ENCODE measurements around the gene PRSS8. TPM values are rescaled to one million over a fixed set of nuclear protein-coding genes. Genes with fewer than 3 reads are reported as not detected.

PRSS8 gene
- total RNA-seq, 1 donor from 2014 or later = 103 TPM

DNA sequence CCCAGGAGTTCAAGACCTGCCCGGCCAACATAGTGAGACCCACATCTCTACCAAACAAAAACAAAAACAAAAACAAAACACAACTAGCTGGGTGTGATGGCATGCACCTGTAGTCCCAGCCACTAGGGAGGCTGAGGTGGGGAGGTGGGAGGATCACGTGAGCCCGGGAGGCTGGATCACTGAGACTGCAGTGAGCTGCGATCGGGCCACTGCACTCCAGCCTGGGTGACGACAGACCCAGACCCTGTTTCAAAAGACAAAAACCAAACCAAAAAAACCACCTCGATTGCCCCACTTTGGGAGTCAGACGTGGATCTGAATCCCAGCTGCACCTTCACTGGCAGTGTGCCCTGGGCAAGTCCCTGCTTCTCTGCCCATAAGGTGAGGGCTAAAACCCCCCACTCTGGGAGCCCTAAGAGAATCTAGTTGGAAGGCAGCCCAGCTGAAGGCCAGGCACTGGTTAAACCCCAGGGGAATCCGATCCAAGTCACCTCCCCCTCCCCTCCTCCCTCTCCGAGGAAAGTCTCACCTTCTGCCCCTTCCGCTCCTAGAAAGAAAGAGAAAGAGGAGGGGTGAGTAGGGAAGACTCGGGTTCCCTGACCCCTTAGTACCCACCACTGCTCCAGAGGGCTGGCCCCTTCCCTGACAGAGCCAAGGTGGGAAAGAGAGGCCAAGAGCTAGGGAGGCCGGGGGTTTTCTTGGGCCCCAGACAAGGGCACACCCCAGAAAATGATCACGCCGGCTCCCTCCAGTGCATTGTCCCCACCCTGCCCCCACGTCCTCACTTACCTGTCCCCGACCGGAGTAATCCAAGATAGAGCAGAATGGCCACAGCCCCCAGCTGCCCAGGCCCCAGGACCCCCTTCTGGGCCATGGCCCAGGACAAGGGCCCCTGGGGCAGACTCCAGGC lies 647 bp downstream of the PRSS8 start:
- intact Hi-C loops (cut with DNase I) = no loop called here
- Histone ChIP-seq H3K4me1 (peaks cover 25% of the 10 kb centered on the region), H3K36me3 (peaks cover 13% of the 10 kb centered on the region), H3K27me3 (no peaks in the 10 kb centered on the region), H3K4me3 (peak overlapping the region; percentile 58), H3K9me3 (no peaks in the 10 kb centered on the region), H3K27ac (peak overlapping the region; percentile 81)
- TF ChIP-seq, protein P1, sequence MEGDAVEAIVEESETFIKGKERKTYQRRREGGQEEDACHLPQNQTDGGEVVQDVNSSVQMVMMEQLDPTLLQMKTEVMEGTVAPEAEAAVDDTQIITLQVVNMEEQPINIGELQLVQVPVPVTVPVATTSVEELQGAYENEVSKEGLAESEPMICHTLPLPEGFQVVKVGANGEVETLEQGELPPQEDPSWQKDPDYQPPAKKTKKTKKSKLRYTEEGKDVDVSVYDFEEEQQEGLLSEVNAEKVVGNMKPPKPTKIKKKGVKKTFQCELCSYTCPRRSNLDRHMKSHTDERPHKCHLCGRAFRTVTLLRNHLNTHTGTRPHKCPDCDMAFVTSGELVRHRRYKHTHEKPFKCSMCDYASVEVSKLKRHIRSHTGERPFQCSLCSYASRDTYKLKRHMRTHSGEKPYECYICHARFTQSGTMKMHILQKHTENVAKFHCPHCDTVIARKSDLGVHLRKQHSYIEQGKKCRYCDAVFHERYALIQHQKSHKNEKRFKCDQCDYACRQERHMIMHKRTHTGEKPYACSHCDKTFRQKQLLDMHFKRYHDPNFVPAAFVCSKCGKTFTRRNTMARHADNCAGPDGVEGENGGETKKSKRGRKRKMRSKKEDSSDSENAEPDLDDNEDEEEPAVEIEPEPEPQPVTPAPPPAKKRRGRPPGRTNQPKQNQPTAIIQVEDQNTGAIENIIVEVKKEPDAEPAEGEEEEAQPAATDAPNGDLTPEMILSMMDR (IDR thresholded peaks at IDR 0.05) = no peak
- DNase-seq = peak; percentile 88
- peak; percentile 37 for ATAC-seq

DNA sequence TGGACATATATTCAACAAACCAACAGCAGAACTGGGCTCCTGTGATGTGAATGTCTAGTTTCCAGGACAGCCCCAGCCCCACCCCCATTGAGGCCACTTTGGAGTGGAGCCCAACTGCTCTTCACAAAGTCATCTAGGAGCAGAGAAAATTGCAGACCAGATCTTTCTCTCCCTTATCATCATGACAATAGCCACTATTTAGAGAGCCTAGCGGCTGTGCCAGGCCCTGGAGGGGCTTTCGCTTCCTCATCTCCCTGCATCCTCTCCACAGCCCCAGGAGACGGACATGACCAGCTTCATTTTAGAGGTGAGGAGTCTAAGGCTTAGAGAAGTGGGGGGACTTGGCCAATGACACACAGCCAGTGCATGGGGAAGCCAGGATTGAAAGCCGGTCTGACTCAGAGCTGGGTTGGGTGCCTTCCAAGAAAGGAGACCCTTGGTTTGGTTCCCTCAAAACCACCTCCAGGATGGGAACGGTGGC lies 1.4 kb downstream of the PRSS8 start:
- H3K36me3 ChIP-seq = peaks cover 21% of the 10 kb centered on the region
- DNase-seq = no peak
- TF ChIP-seq, protein P1 (IDR thresholded peaks at IDR 0.05) = no peak
- H3K4me3 ChIP-seq = peak overlapping the region; percentile 58
- no peaks in the 10 kb centered on the region for H3K27me3 ChIP-seq
- no peak overlapping the region for H3K27ac ChIP-seq
- no peaks in the 10 kb centered on the region for H3K9me3 ChIP-seq
- intact Hi-C loops (cut with DNase I) = no loop called here
- ATAC-seq = no peak
- peaks cover 30% of the 10 kb centered on the region for H3K4me1 ChIP-seq

DNA sequence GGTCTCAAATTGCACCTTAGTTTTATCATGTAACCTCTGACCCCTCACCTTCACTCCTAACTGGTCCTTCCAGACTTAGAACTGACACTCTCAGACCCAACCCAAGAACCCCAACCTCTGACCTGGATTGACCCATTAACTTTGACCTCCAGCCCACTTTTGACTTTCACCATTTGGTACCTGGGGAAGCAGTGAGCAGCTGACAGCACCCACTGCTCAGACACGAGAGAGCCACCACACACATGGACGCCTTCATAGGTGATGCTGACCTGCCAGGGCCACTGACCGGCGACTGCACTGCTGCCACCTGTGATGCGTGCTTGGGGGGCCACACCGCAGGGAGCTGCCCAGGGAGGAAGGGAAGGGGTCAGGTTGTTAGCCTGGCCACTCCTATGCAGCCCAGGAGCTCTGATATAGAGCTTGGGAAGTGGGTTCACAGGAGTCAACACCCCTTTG lies 2.5 kb downstream of the PRSS8 start:
- Histone ChIP-seq H3K9me3 (no peaks in the 10 kb centered on the region), H3K27me3 (no peaks in the 10 kb centered on the region), H3K4me3 (peak overlapping the region; percentile 58), H3K27ac (peak overlapping the region; percentile 17), H3K4me1 (peaks cover 36% of the 10 kb centered on the region), H3K36me3 (peaks cover 28% of the 10 kb centered on the region)
- ATAC-seq (no peak), DNase-seq (no peak)
- intact Hi-C loops (cut with DNase I) = no loop called here
- TF ChIP-seq, protein P1 (IDR thresholded peaks at IDR 0.05) = no peak

DNA sequence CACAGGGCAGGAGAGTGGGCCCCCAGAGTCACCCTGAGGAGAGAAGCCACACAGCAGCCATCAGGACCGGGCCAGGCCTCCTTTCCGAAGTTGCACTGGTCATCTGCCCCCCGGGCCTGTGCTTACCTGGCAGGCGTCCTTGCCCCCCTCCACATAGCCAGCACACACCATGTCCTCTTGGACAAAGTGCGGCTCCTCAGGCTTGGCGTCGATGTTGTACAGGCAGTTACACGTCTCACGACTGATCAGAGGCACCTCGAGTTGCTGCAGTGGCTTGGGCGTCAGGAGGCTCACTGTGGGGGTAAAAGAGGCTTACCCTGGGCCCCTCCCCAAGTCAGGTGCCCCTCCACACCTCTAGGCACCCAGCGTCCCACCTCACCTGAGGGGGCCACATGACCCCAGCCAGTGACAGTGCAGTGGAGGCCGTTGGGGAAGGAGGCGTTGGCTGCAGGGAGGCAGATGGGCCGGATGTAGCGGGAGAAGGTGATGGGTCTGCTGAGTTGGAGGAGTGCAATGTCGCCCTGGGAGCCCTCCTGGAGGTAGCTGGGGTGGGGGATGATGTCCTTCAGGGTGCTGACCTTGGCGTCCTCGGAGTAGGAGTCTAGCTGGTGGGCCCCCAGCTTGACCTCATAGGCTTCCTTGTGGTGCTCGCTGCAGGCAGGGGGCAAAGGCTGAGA lies 3.1 kb downstream of the PRSS8 start:
- Histone ChIP-seq H3K4me1 (peaks cover 42% of the 10 kb centered on the region), H3K36me3 (peaks cover 34% of the 10 kb centered on the region), H3K4me3 (no peak overlapping the region), H3K27ac (no peak overlapping the region), H3K9me3 (no peaks in the 10 kb centered on the region), H3K27me3 (no peaks in the 10 kb centered on the region)
- DNase-seq (no peak), ATAC-seq (no peak)
- intact Hi-C loops (cut with DNase I) = no loop called here
- TF ChIP-seq, protein P1 (IDR thresholded peaks at IDR 0.05) = no peak

DNA sequence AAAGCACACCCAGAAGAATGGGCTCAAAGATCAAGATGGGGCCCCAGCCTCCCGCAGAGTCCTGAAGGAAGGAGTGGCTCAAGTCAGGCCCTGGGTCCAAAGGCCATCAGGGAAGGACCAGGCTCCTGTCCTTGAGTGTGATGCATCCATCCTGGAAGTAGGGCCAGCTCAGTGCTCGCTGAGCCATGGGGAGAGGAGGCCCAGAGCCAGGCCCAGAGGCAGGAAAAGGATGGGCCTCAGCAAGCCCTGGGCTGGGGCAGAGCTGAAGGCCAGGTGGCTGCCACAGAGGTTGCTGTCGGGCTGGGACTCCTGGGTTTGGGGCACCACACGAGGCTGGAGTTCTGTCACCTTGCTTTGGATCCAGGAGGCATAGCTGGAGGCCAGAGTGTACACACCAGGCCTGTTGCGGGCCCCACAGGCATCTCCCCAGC lies 3.7 kb downstream of the PRSS8 start:
- ATAC-seq (no peak), DNase-seq (no peak)
- Histone ChIP-seq H3K4me1 (peaks cover 48% of the 10 kb centered on the region), H3K36me3 (peaks cover 40% of the 10 kb centered on the region), H3K4me3 (no peak overlapping the region), H3K9me3 (no peaks in the 10 kb centered on the region), H3K27me3 (no peaks in the 10 kb centered on the region), H3K27ac (no peak overlapping the region)
- TF ChIP-seq, protein P1 (IDR thresholded peaks at IDR 0.05) = no peak
- intact Hi-C loops (cut with DNase I) = no loop called here
